Right cardiac atrium (tissue), 5 donors: Measurements from ENCODE around the gene IZUMO2. TPM values are rescaled to one million over a fixed set of nuclear protein-coding genes. Genes with fewer than 3 reads are reported as not detected.

ENCODE experiments used
- ATAC-seq, 2 donors: fragments of 200-7000 bp; cut with Tn5 transposase; one replicate each; pipeline versions ENCODE4 v1.8.0 to v1.9.1; 2020; ENCODE audit warnings: moderate library complexity in 2 of 2, mild to moderate bottlenecking in 1 of 2
- DNase-seq, 3 donors: peaks; one replicate each; pipeline ENCODE4 v3.0.0-alpha.2; 2020
- H3K27ac ChIP-seq: one replicate; pipeline ENCODE4 v1.5.1; 2013; ENCODE audit warnings: mild to moderate bottlenecking, low read length, control low read depth, moderate library complexity
- H3K27me3 ChIP-seq: one replicate; pipeline ENCODE4 v1.6.1; 2013; ENCODE audit not compliant: control insufficient read depth, insufficient read depth
- H3K4me1 ChIP-seq: one replicate; pipeline ENCODE4 v1.6.1; 2013; ENCODE audit warnings: low read length; ENCODE audit not compliant: control insufficient read depth, insufficient read depth
- H3K4me3 ChIP-seq: one replicate; pipeline ENCODE4 v1.5.1; 2013; ENCODE audit warnings: low read length, control low read depth
- H3K9me3 ChIP-seq: one replicate; pipeline ENCODE4 v1.6.1; 2013; ENCODE audit warnings: low read length; ENCODE audit not compliant: control insufficient read depth
- WGBS: extraction: QIAGEN DNeasy Blood & Tissue Kit; methylation state at CpG from one replicate; pipeline ENCODE4 v1.1.7; 2013; 5-methylcytosine and 5-hydroxymethylcytosine counted together
- intact Hi-C, 4 donors: fragments of 100-400 bp; cut with DNase I; formaldehyde crosslinking; loops; one replicate each; pipeline versions ENCODE4 v1.11.0 to v1.14.0; 2022 to 2023
- long read RNA-seq, 4 donors: library from polyadenylated mRNA; unstranded; transcript quantifications; one replicate each; pipeline ENCODE4 v2.0.0, GENCODE V29; 2020 to 2021
- polyA plus RNA-seq: library from polyadenylated mRNA; stranded (reverse); fragments of 200-250 nt; gene quantifications from one replicate; pipeline ENCODE4 v1.2.3, GENCODE V29; 2013
- total RNA-seq, 4 donors: library from RNA; stranded (reverse); fragmentation: NEBNext Ultra II Directional; extraction: Animal tissue kit (Norgen Biotek cat#: 25700); gene quantifications; one replicate each; pipeline ENCODE4 v1.2.1, GENCODE V29; 2021
- donor health status: healthy with polysubstance abuse.
- donor health status: DM: no; HTN: yes; CAD: no.
- donor health status: DM: no; HTN: no; CAD: no.
- donor health status: DM: no; HTN: yes; CAD: no; lungs with severe emphysema.
- donor health status: DM: yes; HTN: yes; CAD: no.

Gene IZUMO2
- total RNA-seq (not detected), polyA plus RNA-seq (not detected)
- long read RNA-seq, donor 1, result 0 reads
- long read RNA-seq, donor 2, result 0 reads
- long read RNA-seq, donor 3, result 0 reads
- long read RNA-seq, donor 4, result 0 reads

GRCh38 chr19:50162988-50163387 is at the start of gene IZUMO2:
IZUMO2 (minus strand) TSS chr19:50163281; CDS start chr19:50163194, 87 bp downstream.
- ATAC-seq, result no peak
- intact Hi-C loops, result no loop called here
- Histone ChIP-seq H3K27ac (no peak within 1 kb of the TSS), H3K27me3 (no peaks in the 10 kb centered on the region), H3K9me3 (no peaks in the 10 kb centered on the region), H3K4me1 (no peaks in the 10 kb centered on the region), H3K4me3 (no peak within 1 kb of the TSS)
- no peak for DNase-seq
- 19% methylated on average over 26 of the region's 26 CpGs for WGBS

GRCh38 chr19:50210425-50210824 is 47.3 kb upstream of the IZUMO2 start:
- Histone ChIP-seq H3K27me3 (no peaks in the 10 kb centered on the region), H3K4me3 (no peak overlapping the region), H3K9me3 (no peaks in the 10 kb centered on the region), H3K4me1 (no peaks in the 10 kb centered on the region), H3K27ac (no peak overlapping the region)
- intact Hi-C loops, result no loop called here
- DNase-seq (no peak), ATAC-seq (no peak)
- 94% methylated on average over 46 of the region's 46 CpGs for WGBS

GRCh38 chr19:50209131-50209530 is 46.0 kb upstream of the IZUMO2 start:
- no peak for ATAC-seq
- Histone ChIP-seq H3K4me3 (no peak overlapping the region), H3K4me1 (no peaks in the 10 kb centered on the region), H3K9me3 (no peaks in the 10 kb centered on the region), H3K27me3 (no peaks in the 10 kb centered on the region), H3K27ac (no peak overlapping the region)
- DNase-seq, result no peak
- intact Hi-C loops, result no loop called here
- WGBS, result 95% methylated on average over 7 of the region's 7 CpGs

- no peak for ATAC-seq
- WGBS, result 67% methylated on average over 2 of the region's 2 CpGs
- Histone ChIP-seq H3K27ac (no peak overlapping the region), H3K9me3 (no peaks in the 10 kb centered on the region), H3K4me3 (no peak overlapping the region), H3K4me1 (no peaks in the 10 kb centered on the region), H3K27me3 (no peaks in the 10 kb centered on the region)
- no peak for DNase-seq
- intact Hi-C loops, result no loop called here
These were observed 44.6 kb upstream of the IZUMO2 start for GRCh38 chr19:50207730-50208129.

GRCh38 chr19:50206191-50206590 is 43.1 kb upstream of the IZUMO2 start:
- H3K27ac ChIP-seq, result no peak overlapping the region
- WGBS, result 80% methylated on average over 6 of the region's 6 CpGs
- H3K27me3 ChIP-seq, result no peaks in the 10 kb centered on the region

GRCh38 chr19:50205681-50206138 is 42.6 kb upstream of the IZUMO2 start:
- ATAC-seq (no peak), DNase-seq (no peak)
- H3K4me3 ChIP-seq, result peak overlapping the region; percentile 15
- peak overlapping the region; percentile 1 for H3K27ac ChIP-seq
- WGBS, result 40% methylated on average over 12 of the region's 12 CpGs
- intact Hi-C loops, result no loop called here
- no peaks in the 10 kb centered on the region for H3K9me3 ChIP-seq
- no peaks in the 10 kb centered on the region for H3K4me1 ChIP-seq
- no peaks in the 10 kb centered on the region for H3K27me3 ChIP-seq

More at GRCh38 chr19:50206191-50206590, 43.1 kb upstream of the IZUMO2 start:
- Histone ChIP-seq H3K4me1 (no peaks in the 10 kb centered on the region), H3K4me3 (no peak overlapping the region), H3K9me3 (no peaks in the 10 kb centered on the region)
- no peak for DNase-seq
- no peak for ATAC-seq
- intact Hi-C loops, result no loop called here

- peak overlapping the region; percentile 1 for H3K27ac ChIP-seq
- no peaks in the 10 kb centered on the region for H3K9me3 ChIP-seq
- no peaks in the 10 kb centered on the region for H3K27me3 ChIP-seq
- WGBS, result 9% methylated on average over 49 of the region's 49 CpGs
- peak; percentile 56 to 86 (median 71) for DNase-seq
- H3K4me3 ChIP-seq, result peak overlapping the region; percentile 15
- intact Hi-C loops, result no loop called here
- ATAC-seq, result peak; percentile 52 to 74
- no peaks in the 10 kb centered on the region for H3K4me1 ChIP-seq
These were observed 42.0 kb upstream of the IZUMO2 start for GRCh38 chr19:50204811-50205675.

- no peak overlapping the region for H3K27ac ChIP-seq
- H3K4me1 ChIP-seq, result no peaks in the 10 kb centered on the region
- H3K4me3 ChIP-seq, result peak overlapping the region; percentile 67
- DNase-seq, result no peak
- intact Hi-C loops, result no loop called here
- ATAC-seq, result no peak
- no peaks in the 10 kb centered on the region for H3K27me3 ChIP-seq
- 56% methylated on average over 7 of the region's 7 CpGs for WGBS
- no peaks in the 10 kb centered on the region for H3K9me3 ChIP-seq
These were observed 41.0 kb upstream of the IZUMO2 start for GRCh38 chr19:50204081-50204428.

- ATAC-seq (peak; percentile 92 to 96), DNase-seq (peak; percentile 92 to 95 (median 94))
- peak within 1 kb of the TSS; percentile 83 for H3K27ac ChIP-seq
- WGBS, result 3% methylated on average over 78 of the region's 78 CpGs
- H3K4me3 ChIP-seq, result peak within 1 kb of the TSS; percentile 67
- no peaks in the 10 kb centered on the region for H3K4me1 ChIP-seq
- intact Hi-C loops, result no loop called here
- no peaks in the 10 kb centered on the region for H3K9me3 ChIP-seq
- H3K27me3 ChIP-seq, result no peaks in the 10 kb centered on the region
These were observed 40.4 kb upstream of the IZUMO2 start, which contains the start of gene MYH14 for GRCh38 chr19:50203281-50204080. MYH14 (plus strand) TSS chr19:50203622; CDS start chr19:50210366, 6,744 bp downstream.

GRCh38 chr19:50202962-50203280 is 39.8 kb upstream of the IZUMO2 start:
- ATAC-seq, result no peak
- Histone ChIP-seq H3K27ac (peak overlapping the region; percentile 74), H3K4me3 (peak overlapping the region; percentile 67), H3K4me1 (no peaks in the 10 kb centered on the region), H3K9me3 (no peaks in the 10 kb centered on the region), H3K27me3 (no peaks in the 10 kb centered on the region)
- DNase-seq, result no peak
- intact Hi-C loops, result no loop called here
- 9% methylated on average over 18 of the region's 18 CpGs for WGBS

GRCh38 chr19:50202386-50202785 is 39.3 kb upstream of the IZUMO2 start:
- no peak overlapping the region for H3K4me3 ChIP-seq
- WGBS, result 74% methylated on average over 3 of the region's 3 CpGs
- no peaks in the 10 kb centered on the region for H3K27me3 ChIP-seq
- intact Hi-C loops, result no loop called here
- H3K9me3 ChIP-seq, result no peaks in the 10 kb centered on the region
- DNase-seq (no peak), ATAC-seq (no peak)
- no peak overlapping the region for H3K27ac ChIP-seq
- no peaks in the 10 kb centered on the region for H3K4me1 ChIP-seq
